Renal pelvis (tissue), 4 donors: ENCODE measurements around the gene TYMP. TPM values are rescaled to one million over a fixed set of nuclear protein-coding genes. Genes with fewer than 3 reads are reported as not detected.

Experiments
- DNase-seq: peaks from one replicate; pipeline ENCODE4 v3.0.0-alpha.2; 2013
- polyA plus RNA-seq, 3 donors: library from polyadenylated mRNA; unstranded; fragments of 120-200 nt; gene quantifications; one replicate each; pipeline ENCODE4 v1.2.1, GENCODE V29; 2013; ENCODE audit not compliant: insufficient read length in 3 of 3

TYMP gene
- polyA plus RNA-seq, 3 donors: 1.4 to 2.2 (median 2.0) TPM

DNA sequence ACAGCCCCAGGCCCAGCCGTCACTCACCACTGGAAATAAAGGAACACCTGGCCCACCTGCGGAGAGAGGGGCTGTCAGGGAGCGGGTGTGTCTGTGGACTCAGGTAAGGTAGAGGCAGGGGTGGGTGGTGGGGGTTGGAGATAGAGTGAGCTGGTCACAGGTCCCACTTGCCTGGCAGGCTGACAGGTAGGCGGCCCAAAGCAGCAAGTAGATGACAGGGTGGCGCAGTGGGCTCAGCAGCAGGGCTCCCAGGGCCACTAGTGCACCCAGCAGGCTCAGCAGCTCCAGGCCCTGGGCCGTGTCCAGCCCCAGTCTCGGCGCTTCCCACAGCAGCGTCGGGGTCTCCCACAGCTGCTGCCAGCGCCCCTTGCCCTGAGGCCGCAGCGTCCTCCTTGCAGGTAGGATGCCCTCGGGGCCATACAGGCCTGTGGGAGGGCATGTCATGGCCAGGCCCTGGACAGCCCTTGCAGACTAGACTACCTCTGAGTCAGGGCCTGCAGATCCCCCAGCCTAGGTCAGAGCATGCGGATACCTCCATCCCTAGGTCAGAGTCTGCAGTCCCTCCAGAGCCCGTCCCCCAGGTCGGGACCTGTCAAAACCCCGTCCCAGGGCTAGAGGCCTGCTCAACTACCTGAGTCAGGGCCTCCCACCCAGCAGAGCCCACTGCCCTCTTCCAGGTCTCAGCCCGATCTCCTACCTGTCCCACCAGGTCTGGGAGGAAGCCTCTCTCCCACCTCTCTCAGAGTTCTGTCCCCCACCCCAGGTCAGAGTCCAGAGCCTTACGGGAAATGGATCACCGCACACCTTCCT, 23.0 kb downstream of the TYMP start:
- DNase-seq: no peak

GRCh38 chr22:50505776-50506610, 23.8 kb downstream of the TYMP start:
- DNase-seq: no peak

DNA sequence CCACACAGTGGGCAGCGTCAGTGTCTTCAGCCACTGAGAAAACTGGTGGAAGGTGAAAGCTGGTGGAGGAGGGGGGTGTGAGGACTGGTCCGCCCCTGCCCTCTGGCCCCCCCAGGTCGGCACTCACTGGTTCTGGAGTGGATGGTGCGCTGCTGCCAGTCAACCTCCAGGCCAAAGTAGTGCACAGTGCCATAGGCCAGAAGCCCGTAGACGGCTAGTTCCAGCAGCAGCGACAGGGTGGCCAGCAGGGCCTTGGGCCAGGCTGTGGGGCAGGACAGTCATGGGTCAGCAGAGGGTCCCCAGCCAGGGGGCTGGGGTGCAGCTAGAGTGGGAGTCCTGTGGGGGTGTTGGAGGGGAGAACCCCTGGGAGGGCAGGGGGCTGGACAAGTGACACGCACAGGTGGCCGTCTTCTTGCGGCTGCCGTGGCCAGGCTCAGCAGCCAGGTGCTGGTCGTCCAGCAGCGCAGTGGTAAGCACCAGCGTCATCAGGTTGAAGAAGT, 24.5 kb downstream of the TYMP start:
- no peak for DNase-seq

DNA sequence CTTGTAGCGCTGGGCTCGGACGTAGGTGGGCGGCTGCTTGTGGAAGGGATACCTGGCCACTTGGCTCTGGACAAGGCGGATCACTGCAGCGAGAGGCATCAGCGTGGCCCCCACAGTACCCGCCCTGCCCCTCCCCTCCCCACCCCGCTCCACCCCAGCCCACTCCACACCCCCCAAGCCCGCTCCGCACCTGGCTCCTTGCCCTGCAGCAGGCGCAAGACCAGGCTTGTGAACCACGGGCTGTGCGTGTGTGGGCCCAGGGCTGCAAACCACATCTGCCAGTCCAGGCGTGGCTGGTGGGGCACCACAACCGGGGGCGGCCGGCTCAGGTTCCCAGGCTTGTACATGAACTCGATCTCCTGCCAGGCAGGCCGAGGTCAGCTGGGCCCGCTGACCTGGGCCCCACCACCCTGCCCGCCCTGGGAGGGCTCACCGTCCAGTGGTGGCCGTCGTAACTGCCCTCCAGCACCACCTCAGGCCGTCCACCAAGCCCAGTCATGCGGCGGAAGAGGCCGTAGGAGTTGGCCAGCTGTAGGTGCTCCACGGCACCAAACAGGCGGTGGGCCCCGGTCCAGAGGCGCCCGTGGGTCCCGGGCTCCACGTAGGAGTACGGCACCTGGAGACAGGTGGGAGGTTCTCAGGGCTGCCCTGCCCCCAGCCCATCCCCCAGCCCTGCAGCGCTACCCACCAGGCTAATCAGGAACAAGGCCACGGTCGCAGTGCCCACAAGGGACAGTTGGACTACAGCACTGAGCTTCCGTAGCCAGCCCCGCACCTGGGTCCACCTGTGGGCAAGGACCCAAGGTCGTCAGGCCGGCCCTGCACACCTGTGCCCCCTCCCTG, 25.2 kb downstream of the TYMP start:
- no peak for DNase-seq

- no peak for DNase-seq
These were observed 26.2 kb downstream of the TYMP start for GRCh38 chr22:50503475-50504145.

DNA sequence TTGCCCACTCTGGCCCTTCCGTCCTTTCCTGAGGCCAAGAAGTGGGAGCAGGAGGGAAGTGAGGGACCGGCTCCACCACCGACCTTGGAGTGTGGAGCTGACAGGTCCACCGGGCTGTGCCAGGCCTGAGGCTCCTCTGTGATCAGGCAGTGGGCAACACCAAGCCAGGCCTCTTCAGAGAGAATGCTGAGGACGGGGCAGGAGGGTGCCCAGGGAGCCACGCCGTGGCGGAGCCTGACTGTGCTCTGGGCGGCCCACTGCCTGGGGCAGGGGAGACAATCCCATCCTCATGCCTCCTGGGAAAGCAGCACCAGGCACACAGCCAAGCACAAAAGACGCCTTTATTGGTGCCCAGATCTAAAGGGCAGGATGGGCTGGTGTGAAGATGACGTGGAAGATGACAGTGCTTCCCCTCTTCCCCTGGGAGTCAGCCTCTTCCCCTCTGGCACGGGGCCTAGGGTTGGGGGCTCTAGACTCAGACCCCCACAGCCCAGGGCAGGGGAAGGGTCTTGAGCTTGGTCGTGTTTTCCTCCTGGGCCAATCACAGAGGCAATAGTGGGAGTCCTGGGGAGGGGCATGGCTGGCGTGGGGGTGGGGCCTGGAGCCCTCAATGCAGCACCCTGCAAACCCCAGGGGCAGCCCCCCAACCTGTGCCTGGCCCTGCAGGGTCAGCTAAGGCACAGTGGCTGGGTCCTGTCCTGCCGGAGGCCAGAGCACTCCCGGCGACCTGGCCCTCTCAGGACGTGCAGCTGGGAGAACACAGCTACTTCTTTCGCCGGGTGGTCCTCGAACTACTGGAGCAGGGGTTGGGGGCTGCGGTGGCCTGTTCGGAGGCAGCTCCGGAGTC, 27.0 kb downstream of the TYMP start:
- no peak for DNase-seq

DNA sequence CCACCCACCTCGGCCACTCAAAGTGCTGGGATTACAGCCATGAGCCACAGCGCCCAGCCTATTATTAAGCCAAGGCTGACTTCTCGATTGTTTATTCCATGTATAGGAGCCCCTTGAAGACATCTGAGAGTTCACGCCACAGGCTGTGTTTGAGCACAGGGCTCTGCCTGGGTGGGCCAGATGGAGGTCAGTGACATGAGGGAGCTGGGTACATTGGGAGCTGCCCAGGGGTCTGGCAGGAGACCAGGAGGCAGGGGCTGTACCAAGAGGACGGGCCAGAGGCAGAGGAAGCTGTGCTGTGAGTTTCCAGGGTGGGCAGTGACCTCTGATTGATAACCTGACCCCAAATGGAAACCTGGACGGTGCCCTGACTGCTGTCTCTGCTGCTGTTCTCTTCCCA, 27.7 kb downstream of the TYMP start:
- no peak for DNase-seq

DNA sequence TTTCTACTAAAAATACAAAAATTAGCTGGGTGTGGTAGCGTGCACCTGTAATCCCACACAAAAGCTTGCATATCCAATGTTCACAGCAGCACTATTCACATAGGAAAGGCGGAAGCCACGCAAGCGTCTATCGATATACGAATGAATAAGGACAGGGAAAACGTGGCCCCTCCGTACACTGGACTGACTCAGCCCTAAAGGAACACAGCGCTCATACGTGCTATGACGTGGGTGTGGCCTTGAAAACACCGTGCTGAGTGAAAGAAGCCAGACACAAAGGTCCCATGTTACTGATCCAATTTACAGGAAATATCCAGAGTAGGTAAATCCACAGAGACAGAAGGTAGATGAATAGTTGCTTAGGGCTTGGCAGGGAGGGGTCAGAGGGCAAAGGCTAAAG, 29.4 kb downstream of the TYMP start:
- no peak for DNase-seq

- DNase-seq: no peak
These were observed 31.4 kb downstream of the TYMP start for GRCh38 chr22:50498322-50498890.

GRCh38 chr22:50497093-50497492, 32.7 kb downstream of the TYMP start:
- no peak for DNase-seq

DNA sequence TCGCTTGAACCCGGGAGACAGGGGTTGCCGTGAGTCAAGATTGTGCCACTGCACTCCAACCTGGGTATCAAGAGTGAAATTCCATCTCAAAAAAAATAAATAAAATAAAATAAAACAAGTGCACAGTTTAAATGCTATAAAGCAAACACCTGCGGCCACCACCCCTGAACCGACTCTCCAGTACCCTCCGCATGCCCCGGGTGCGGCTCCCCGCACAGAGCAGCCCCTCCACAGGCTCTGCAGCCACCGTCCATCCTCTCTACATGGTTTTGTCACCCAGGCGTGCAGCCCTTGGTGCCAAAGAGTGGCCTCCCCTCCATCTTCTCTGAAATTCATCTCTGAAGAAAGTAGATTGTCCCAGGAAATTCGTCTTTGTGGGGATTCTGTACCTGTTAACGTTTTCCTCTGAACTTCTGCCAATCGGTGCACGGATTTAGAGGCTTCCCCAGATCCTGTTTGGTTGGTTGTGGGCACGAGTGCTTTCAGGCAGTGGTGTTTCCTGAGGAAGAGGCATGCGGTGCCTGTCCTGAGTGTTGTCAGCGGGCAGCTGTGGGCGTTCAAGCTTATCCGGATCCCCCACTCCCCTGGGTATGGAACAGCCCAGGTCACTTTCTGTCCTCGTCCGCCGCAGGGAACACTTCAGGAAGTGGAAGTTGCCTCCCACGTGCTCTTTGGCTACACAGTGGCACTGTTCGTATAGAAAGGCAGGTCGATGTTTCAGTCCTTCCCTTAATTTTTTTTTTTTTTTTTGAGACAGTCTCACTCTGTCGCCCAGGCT, 39.1 kb downstream of the TYMP start:
- DNase-seq: no peak

GRCh38 chr22:50489363-50490243, 40.2 kb downstream of the TYMP start:
- DNase-seq: no peak

DNA sequence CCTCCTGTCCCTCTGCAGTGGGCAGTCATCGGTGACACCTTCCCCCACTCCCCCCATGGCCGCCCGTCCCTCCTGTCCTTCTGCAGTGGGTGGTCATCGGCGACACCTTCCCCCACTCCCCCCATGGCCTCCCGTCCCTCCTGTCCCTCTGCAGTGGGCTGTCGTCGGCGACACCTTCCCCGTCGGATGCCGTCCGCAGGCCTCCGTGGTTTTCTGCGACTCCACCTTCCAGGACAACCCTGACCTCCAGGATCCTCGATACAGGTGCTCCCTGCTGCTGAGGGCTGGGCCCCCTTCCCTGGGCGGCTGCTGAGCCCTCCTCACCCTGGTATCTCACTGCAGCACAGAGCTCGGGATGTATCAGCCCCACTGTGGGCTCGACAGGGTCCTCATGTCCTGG, 40.9 kb downstream of the TYMP start:
- no peak for DNase-seq

- no peak for DNase-seq
These were observed 41.7 kb downstream of the TYMP start for GRCh38 chr22:50488006-50488677.

DNA sequence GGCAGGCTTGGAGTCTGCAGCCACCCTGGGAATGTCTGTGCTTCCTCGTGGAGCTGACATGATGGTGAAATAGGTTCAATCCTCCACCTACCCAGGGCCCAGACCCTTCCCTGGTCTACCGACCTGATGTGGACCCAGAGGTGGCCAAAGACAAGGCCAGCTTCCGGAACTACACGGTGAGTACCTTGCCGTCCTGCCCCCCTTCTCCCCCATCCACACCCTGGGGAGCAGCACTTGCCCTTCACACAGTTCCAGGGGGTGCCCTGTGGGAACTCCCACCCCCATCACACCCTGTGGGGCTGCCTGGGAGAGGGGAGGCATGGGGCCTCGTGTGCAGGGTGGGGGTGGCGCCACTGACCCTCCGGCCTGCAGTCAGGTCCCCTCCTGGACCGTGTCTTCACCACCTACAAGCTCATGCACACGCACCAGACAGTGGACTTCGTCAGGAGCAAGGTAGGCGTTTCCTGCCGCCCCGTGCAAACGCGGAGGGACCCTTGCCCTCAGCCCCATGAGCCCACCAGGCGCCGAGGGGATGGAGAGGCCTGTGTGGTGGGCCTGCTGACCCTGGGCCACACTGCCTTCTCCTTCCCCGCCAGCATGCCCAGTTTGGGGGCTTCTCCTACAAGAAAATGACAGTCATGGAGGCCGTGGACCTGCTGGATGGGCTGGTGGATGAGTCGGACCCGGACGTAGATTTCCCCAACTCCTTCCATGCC, 42.4 kb downstream of the TYMP start:
- DNase-seq: no peak

- no peak for DNase-seq
These were observed 43.1 kb downstream of the TYMP start, which contains the start of gene MIOX for GRCh38 chr22:50486561-50487289. TSS of gene MIOX (plus strand) at chr22:50486859. CDS start at chr22:50486898, 39 bp downstream.
